ENCODE results near the gene MB21D2.

The MB21D2 gene

DNA sequence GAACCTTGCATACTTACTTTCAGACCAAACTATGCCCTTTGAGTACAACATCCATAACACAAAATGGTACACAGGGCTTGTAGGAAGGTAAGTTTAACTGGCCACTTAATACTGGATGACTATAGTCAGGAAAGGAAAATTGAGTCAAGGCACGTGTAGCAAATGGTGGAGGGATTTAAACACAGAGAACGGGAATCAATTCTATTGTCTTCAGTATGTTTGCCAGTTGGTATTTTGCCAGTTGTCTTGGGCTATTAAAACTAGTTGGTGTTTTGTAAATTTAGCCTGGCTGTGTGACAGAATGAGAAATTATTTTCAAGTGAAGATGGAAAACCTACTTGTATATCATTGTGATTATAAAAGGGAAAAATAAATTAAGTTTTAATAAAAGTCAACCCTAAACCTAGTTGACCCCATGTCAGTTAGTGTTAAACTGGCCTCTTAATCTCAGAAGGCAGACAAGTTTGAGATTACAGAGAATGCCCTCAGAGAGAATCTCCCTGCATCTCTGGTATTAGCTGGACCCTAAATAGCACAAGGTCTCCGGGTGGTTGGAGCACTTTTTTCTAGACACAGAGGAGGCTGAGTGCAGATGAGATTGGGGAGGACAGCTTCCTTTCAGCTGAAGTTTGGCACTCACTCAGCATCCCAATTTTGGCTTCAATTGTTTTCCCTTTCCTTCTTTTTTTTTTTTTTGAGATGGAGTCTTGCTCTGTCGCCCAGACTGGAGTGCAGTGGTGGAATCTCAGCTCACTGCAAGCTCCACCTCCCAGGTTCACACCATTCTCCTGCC is 91.2 kb downstream of the MB21D2 start:
- no peak overlapping the region for H3K9ac ChIP-seq (ENCODE audit: low read length)
- no peaks in the 10 kb centered on the region for H4K20me1 ChIP-seq (ENCODE audit: low read depth, low read length)
- H3K79me2 ChIP-seq (ENCODE audit: insufficient read depth, low read length) = no peaks in the 10 kb centered on the region
- TF ChIP-seq, protein P1, sequence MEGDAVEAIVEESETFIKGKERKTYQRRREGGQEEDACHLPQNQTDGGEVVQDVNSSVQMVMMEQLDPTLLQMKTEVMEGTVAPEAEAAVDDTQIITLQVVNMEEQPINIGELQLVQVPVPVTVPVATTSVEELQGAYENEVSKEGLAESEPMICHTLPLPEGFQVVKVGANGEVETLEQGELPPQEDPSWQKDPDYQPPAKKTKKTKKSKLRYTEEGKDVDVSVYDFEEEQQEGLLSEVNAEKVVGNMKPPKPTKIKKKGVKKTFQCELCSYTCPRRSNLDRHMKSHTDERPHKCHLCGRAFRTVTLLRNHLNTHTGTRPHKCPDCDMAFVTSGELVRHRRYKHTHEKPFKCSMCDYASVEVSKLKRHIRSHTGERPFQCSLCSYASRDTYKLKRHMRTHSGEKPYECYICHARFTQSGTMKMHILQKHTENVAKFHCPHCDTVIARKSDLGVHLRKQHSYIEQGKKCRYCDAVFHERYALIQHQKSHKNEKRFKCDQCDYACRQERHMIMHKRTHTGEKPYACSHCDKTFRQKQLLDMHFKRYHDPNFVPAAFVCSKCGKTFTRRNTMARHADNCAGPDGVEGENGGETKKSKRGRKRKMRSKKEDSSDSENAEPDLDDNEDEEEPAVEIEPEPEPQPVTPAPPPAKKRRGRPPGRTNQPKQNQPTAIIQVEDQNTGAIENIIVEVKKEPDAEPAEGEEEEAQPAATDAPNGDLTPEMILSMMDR (IDR thresholded peaks at IDR 0.05; ENCODE audit: insufficient read depth, low read length, poor library complexity, severe bottlenecking) = no peak
- no peak for TF ChIP-seq EZH2phosphoT487 (conservative IDR thresholded peaks at IDR 0.05; ENCODE audit: low read length)
- no peak overlapping the region for H3K4me3 ChIP-seq (ENCODE audit: insufficient read depth, low read length, poor library complexity, severe bottlenecking)
- no peaks in the 10 kb centered on the region for H3K9me3 ChIP-seq (ENCODE audit: insufficient read depth, low read length)
- H2AFZ ChIP-seq (ENCODE audit: low read depth, low read length, severe bottlenecking) = no peak overlapping the region
- H3K36me3 ChIP-seq (ENCODE audit: low read length) = no peaks in the 10 kb centered on the region
- no peak overlapping the region for H3K27ac ChIP-seq (ENCODE audit: low read depth, low read length)
- H3F3A ChIP-seq (ENCODE audit: insufficient read depth) = no peaks in the 10 kb centered on the region
- H3K27me3 ChIP-seq (ENCODE audit: low read length) = no peaks in the 10 kb centered on the region
- no peaks in the 10 kb centered on the region for H3K9me2 ChIP-seq (replicated peaks; ENCODE audit: insufficient read depth, low read length)
- H3K4me2 ChIP-seq (ENCODE audit: low read depth, low read length, poor library complexity, severe bottlenecking) = no peak overlapping the region

DNA sequence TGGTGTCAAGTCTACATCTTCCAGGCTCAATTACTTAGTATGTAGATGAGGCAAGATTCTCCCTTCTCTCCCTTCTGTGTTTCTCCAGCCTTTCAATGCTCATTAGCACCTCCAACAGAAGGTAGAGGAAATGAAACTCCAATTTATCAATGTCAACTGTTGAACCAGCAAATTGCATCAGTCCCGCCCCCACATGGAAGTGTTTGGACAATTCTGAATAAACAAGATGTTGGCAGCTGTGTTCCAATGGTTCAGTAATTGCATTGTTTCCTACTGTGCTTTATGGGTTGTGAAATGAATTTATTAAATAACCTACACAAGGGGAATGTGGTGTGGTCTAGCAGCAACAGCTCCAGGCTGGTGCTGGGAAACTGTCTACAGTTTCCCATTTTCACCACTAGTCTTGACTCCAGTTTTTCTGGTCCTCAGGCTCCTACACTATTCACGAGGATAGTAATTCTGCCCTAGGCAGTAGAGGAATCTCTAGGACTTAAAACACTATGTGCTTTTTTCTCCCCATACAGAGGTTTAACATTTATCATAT is 91.9 kb downstream of the MB21D2 start:
- Histone ChIP-seq H3K9me2 (replicated peaks; ENCODE audit: insufficient read depth, low read length) (no peaks in the 10 kb centered on the region), H3F3A (ENCODE audit: insufficient read depth) (no peaks in the 10 kb centered on the region), H3K36me3 (ENCODE audit: low read length) (no peaks in the 10 kb centered on the region), H3K79me2 (ENCODE audit: insufficient read depth, low read length) (no peaks in the 10 kb centered on the region), H2AFZ (ENCODE audit: low read depth, low read length, severe bottlenecking) (no peak overlapping the region), H3K27me3 (ENCODE audit: low read length) (no peaks in the 10 kb centered on the region), H3K4me3 (ENCODE audit: insufficient read depth, low read length, poor library complexity, severe bottlenecking) (no peak overlapping the region), H3K9ac (ENCODE audit: low read length) (no peak overlapping the region), H4K20me1 (ENCODE audit: low read depth, low read length) (no peaks in the 10 kb centered on the region), H3K4me2 (ENCODE audit: low read depth, low read length, poor library complexity, severe bottlenecking) (no peak overlapping the region), H3K27ac (ENCODE audit: low read depth, low read length) (no peak overlapping the region), H3K9me3 (ENCODE audit: insufficient read depth, low read length) (no peaks in the 10 kb centered on the region)
- no peak for TF ChIP-seq EZH2phosphoT487 (conservative IDR thresholded peaks at IDR 0.05; ENCODE audit: low read length)
- TF ChIP-seq, protein P1 (IDR thresholded peaks at IDR 0.05; ENCODE audit: insufficient read depth, low read length, poor library complexity, severe bottlenecking) = no peak

DNA sequence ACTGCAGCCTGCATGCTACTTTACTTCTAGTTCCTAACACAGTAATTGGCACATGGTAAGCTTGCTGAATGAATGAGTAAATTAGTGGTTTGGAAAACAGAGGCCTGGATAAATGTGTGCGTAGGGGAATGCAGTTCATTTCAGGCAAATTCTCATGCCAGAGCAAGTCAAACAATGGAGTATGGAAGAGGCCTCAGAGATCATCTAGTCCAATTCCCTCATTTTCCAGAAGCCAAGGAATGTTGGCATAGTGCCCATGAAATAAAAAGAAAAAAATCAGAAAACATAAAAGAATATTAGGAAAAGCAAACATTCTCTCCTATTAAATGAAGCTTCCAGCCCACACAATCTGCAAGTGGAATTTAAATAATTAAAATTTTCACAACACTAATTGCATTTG is 92.4 kb downstream of the MB21D2 start:
- TF ChIP-seq, protein P1 (IDR thresholded peaks at IDR 0.05; ENCODE audit: insufficient read depth, low read length, poor library complexity, severe bottlenecking) = no peak
- TF ChIP-seq EZH2phosphoT487 (conservative IDR thresholded peaks at IDR 0.05; ENCODE audit: low read length) = no peak
- Histone ChIP-seq H3K9ac (ENCODE audit: low read length) (no peak overlapping the region), H3K4me3 (ENCODE audit: insufficient read depth, low read length, poor library complexity, severe bottlenecking) (no peak overlapping the region), H4K20me1 (ENCODE audit: low read depth, low read length) (no peaks in the 10 kb centered on the region), H3K27me3 (ENCODE audit: low read length) (no peaks in the 10 kb centered on the region), H2AFZ (ENCODE audit: low read depth, low read length, severe bottlenecking) (no peak overlapping the region), H3F3A (ENCODE audit: insufficient read depth) (no peaks in the 10 kb centered on the region), H3K9me2 (replicated peaks; ENCODE audit: insufficient read depth, low read length) (no peaks in the 10 kb centered on the region), H3K4me2 (ENCODE audit: low read depth, low read length, poor library complexity, severe bottlenecking) (no peak overlapping the region), H3K27ac (ENCODE audit: low read depth, low read length) (no peak overlapping the region), H3K9me3 (ENCODE audit: insufficient read depth, low read length) (no peaks in the 10 kb centered on the region), H3K79me2 (ENCODE audit: insufficient read depth, low read length) (no peaks in the 10 kb centered on the region), H3K36me3 (ENCODE audit: low read length) (no peaks in the 10 kb centered on the region)

Data from SU-DHL-6 (cell line).